H1 (cell line): ENCODE results near the gene TLL1.

Source experiments
- CTCF ChIP-seq, 3 experiments: IDR thresholded peaks; 1 replicate in 2 of 3; 2 replicates in 1 of 3; pipeline versions ENCODE4 v1.5.1 to v1.6.1; 2011; ENCODE audit warnings: low read length in 3 of 3, mild to moderate bottlenecking in 3 of 3, inconsistent platforms in 2 of 3, low read depth in 1 of 3, moderate library complexity in 1 of 3; ENCODE audit not compliant: insufficient read depth in 1 of 3; ENCODE audit errors: control extremely low read depth in 1 of 3
- SIN3A ChIP-seq, 2 experiments: IDR thresholded peaks in 1 of 2; conservative IDR thresholded peaks in 1 of 2; 2 replicates each; pipeline ENCODE4 v1.6.1; 2011 to 2012; ENCODE audit warnings: low read length in 2 of 2, improper control_type of control experiment in 1 of 2, low read depth in 1 of 2, mild to moderate bottlenecking in 1 of 2

- TF ChIP-seq CTCF (IDR thresholded peaks at IDR 0.05; ENCODE audit: control extremely low read depth in 1 of 3, insufficient read depth in 1 of 3, low read depth in 1 of 3, low read length in 3 of 3) (no peak), SIN3A (conservative IDR thresholded peaks at IDR 0.05 in 1 of 2, IDR thresholded peaks at IDR 0.05 in 1 of 2; ENCODE audit: low read depth in 1 of 2, low read length in 2 of 2) (no peak)
These were observed 118.5 kb downstream of the TLL1 start for GRCh38 chr4:165991325-165992180.
